ENCODE results near the gene GGA1. TPM values are rescaled to one million over a fixed set of nuclear protein-coding genes. Genes with fewer than 3 reads are reported as not detected.

Gene GGA1
- total RNA-seq, 4 donors from 2014 or later: 46.2 to 90.5 (median 60.4) TPM

GRCh38 chr22:37561212-37562048, 47.2 kb upstream of the GGA1 start:
- peaks cover 20 to 56% of the 10 kb centered on the region in 2 donors for H3K4me1 ChIP-seq
- peaks cover 3 to 4% of the 10 kb centered on the region in 2 donors for H3K36me3 ChIP-seq

GRCh38 chr22:37562049-37562875, 46.4 kb upstream of the GGA1 start:
- H3K27ac ChIP-seq: peak overlapping the region in 2 of 3 donors; percentile 98 to 99
- H3K27me3 ChIP-seq: no peaks in the 10 kb centered on the region
- peak overlapping the region in 1 of 3 donors; percentile 77 for H3K4me3 ChIP-seq (replicated peaks in 1 of 3)
- H3K36me3 ChIP-seq: peaks cover 7 to 8% of the 10 kb centered on the region in 2 donors
- WGBS, 2 donors: 76 to 79% methylated on average over 14 of the region's 14 CpGs
- intact Hi-C loops (cut with DNase I): no loop called here
- DNase-seq: no peak
- H3K4me1 ChIP-seq: peaks cover 25 to 60% of the 10 kb centered on the region in 2 donors
- no peaks in the 10 kb centered on the region for H3K9me3 ChIP-seq
- TF ChIP-seq CTCF (IDR thresholded peaks at IDR 0.05): peak in 1 of 6 experiments; percentile 1
- TF ChIP-seq POLR2A (IDR thresholded peaks at IDR 0.05): no peak

More at GRCh38 chr22:37561212-37562048, 47.2 kb upstream of the GGA1 start:
- 2 to 4% methylated on average over 20 to 24 of the region's 56 CpGs for WGBS, 2 donors
- Histone ChIP-seq H3K27ac (peak overlapping the region; percentile 98 to 99 (median 98)), H3K4me3 (replicated peaks in 1 of 3) (peak overlapping the region; percentile 68 to 88 (median 77)), H3K27me3 (no peaks in the 10 kb centered on the region), H3K9me3 (no peaks in the 10 kb centered on the region)
- intact Hi-C loops (cut with DNase I): no loop called here
- TF ChIP-seq CTCF (IDR thresholded peaks at IDR 0.05) (peak; percentile 36 to 83 (median 80)), POLR2A (IDR thresholded peaks at IDR 0.05) (peak in 1 of 2 donors; percentile 20)
- peak; percentile 91 to 93 for DNase-seq

GRCh38 chr22:37563153-37564081, 45.2 kb upstream of the GGA1 start:
- H3K9me3 ChIP-seq: no peaks in the 10 kb centered on the region
- H3K4me1 ChIP-seq: peaks cover 28 to 65% of the 10 kb centered on the region in 2 donors
- peaks cover 8% of the 10 kb centered on the region in 2 donors for H3K36me3 ChIP-seq
- H3K4me3 ChIP-seq (replicated peaks in 1 of 3): no peak overlapping the region
- TF ChIP-seq CTCF (IDR thresholded peaks at IDR 0.05) (no peak), POLR2A (IDR thresholded peaks at IDR 0.05) (no peak)
- H3K27me3 ChIP-seq: no peaks in the 10 kb centered on the region
- intact Hi-C loops (cut with DNase I): no loop called here
- 52 to 60% methylated on average over 14 of the region's 14 CpGs for WGBS, 2 donors
- H3K27ac ChIP-seq: peak overlapping the region; percentile 55 to 99 (median 98)
- DNase-seq: peak; percentile 59 to 69

GRCh38 chr22:37564111-37564711, 44.4 kb upstream of the GGA1 start:
- H3K9me3 ChIP-seq: no peaks in the 10 kb centered on the region
- peak overlapping the region; percentile 55 to 99 (median 98) for H3K27ac ChIP-seq
- peaks cover 28 to 65% of the 10 kb centered on the region in 2 donors for H3K4me1 ChIP-seq
- no peaks in the 10 kb centered on the region for H3K27me3 ChIP-seq
- H3K4me3 ChIP-seq (replicated peaks in 1 of 3): no peak overlapping the region
- intact Hi-C loops (cut with DNase I): no loop called here
- no peak for DNase-seq
- 71 to 81% methylated on average over 7 of the region's 7 CpGs for WGBS, 2 donors
- TF ChIP-seq POLR2A (IDR thresholded peaks at IDR 0.05): no peak
- no peak for TF ChIP-seq CTCF (IDR thresholded peaks at IDR 0.05)
- peaks cover 8 to 10% of the 10 kb centered on the region in 2 donors for H3K36me3 ChIP-seq

All from thyroid gland (tissue), 4 donors.